PFSK-1 (cell line): Measurements from ENCODE around the gene DENND2A.

Experiments used
- FOXP2 ChIP-seq: optimal IDR thresholded peaks from 2 replicates; pipeline ENCODE3; 2011; ENCODE audit warnings: borderline replicate concordance, control low read depth, inconsistent platforms; ENCODE audit not compliant: insufficient read depth; ENCODE audit errors: extremely low read length, extremely low read depth
- POLR2AphosphoS5 ChIP-seq: IDR thresholded peaks from 2 replicates; pipeline ENCODE4 v1.6.1; 2012; ENCODE audit warnings: low read depth, mild to moderate bottlenecking, control low read depth, low read length, moderate library complexity
- REST ChIP-seq, 2 experiments: IDR thresholded peaks; 2 replicates each; pipeline versions ENCODE4 v1.6.1 to v1.8.0; 2011 to 2012; ENCODE audit warnings: low read depth in 2 of 2, low read length in 2 of 2, control low read depth in 1 of 2, inconsistent platforms in 1 of 2, mild to moderate bottlenecking in 1 of 2, moderate library complexity in 1 of 2; ENCODE audit not compliant: insufficient read depth in 1 of 2
- SIN3A ChIP-seq: IDR thresholded peaks from 2 replicates; pipeline ENCODE4 v1.6.1; 2012; ENCODE audit warnings: mild to moderate bottlenecking, low read length, moderate library complexity, borderline replicate concordance; ENCODE audit not compliant: insufficient read depth
- TAF1 ChIP-seq: IDR thresholded peaks from 2 replicates; pipeline ENCODE4 v1.6.1; 2012; ENCODE audit warnings: low read length, control low read depth, borderline replicate concordance; ENCODE audit not compliant: insufficient read depth

The DENND2A gene

GRCh38 chr7:140675726-140676125, 35.1 kb upstream of the DENND2A start:
- TF ChIP-seq POLR2AphosphoS5 (no peak), SIN3A (no peak), REST (IDR thresholded peaks at IDR 0.05; ENCODE audit: insufficient read depth in 1 of 2, low read depth in 2 of 2, low read length in 2 of 2) (no peak), TAF1 (no peak), FOXP2 (no peak)

- TF ChIP-seq TAF1 (no peak), POLR2AphosphoS5 (no peak), REST (IDR thresholded peaks at IDR 0.05; ENCODE audit: insufficient read depth in 1 of 2, low read depth in 2 of 2, low read length in 2 of 2) (no peak), FOXP2 (no peak), SIN3A (no peak)
These were observed 34.5 kb upstream of the DENND2A start for GRCh38 chr7:140674899-140675701.

- TF ChIP-seq REST (IDR thresholded peaks at IDR 0.05; ENCODE audit: insufficient read depth in 1 of 2, low read depth in 2 of 2, low read length in 2 of 2): no peak
- TF ChIP-seq TAF1: no peak
- TF ChIP-seq SIN3A: no peak
- TF ChIP-seq POLR2AphosphoS5: no peak
- no peak for TF ChIP-seq FOXP2
These were observed 33.8 kb upstream of the DENND2A start for GRCh38 chr7:140674356-140674800.

GRCh38 chr7:140673774-140674155, 33.2 kb upstream of the DENND2A start:
- TF ChIP-seq TAF1: no peak
- no peak for TF ChIP-seq REST (IDR thresholded peaks at IDR 0.05; ENCODE audit: insufficient read depth in 1 of 2, low read depth in 2 of 2, low read length in 2 of 2)
- TF ChIP-seq SIN3A: no peak
- no peak for TF ChIP-seq POLR2AphosphoS5
